Ishikawa (cell line): ENCODE results near the gene CD8A.

ENCODE experiments used
- CEBPB ChIP-seq: IDR thresholded peaks from 2 replicates; pipeline ENCODE4 v1.6.1; 2012
- EGR1 ChIP-seq: IDR thresholded peaks from 2 replicates; pipeline ENCODE4 v1.6.1; 2012
- EP300 ChIP-seq: IDR thresholded peaks from 2 replicates; pipeline ENCODE4 v1.6.1; 2012; ENCODE audit warnings: borderline replicate concordance
- FOXM1 ChIP-seq: IDR thresholded peaks from 2 replicates; pipeline ENCODE4 v1.6.1; 2012; ENCODE audit warnings: low read depth, borderline replicate concordance
- TAF1 ChIP-seq: IDR thresholded peaks from 2 replicates; pipeline ENCODE4 v1.6.1; 2012; ENCODE audit warnings: low read depth, mild to moderate bottlenecking
- TCF12 ChIP-seq: IDR thresholded peaks from 2 replicates; pipeline ENCODE4 v1.6.1; 2012; ENCODE audit warnings: low read depth
- TEAD4 ChIP-seq: IDR thresholded peaks from 2 replicates; pipeline ENCODE4 v1.6.1; 2012

DNA sequence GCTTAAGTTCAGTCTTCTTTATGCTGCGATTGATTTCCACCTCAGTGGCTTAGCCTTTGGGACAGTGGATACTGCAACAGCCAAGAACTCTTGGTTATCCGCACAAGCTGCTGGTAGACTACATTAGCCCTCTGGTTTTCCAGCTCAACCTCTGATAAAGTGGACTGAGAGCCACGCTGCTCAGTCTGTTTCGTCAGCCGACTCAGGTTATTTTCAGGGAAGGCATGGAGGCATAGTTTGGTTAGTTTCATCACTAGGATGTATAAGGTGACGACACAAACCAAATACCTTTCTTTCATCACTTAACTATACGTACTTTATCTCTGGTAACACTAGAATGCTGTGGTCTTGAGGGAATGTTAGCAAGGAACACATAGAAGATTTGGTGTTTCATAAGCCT, 14.2 kb downstream of the CD8A start:
- TF ChIP-seq EP300 (no peak), FOXM1 (no peak), TEAD4 (no peak), TCF12 (no peak), EGR1 (no peak), CEBPB (no peak), TAF1 (no peak)
